Medulla oblongata (tissue), 1 donor: ENCODE data around the gene DNAI2.

Source experiments
- DNase-seq: peaks from one replicate; pipeline ENCODE4 v3.0.0-alpha.2; 2015; ENCODE audit errors: extremely low spot score

DNAI2 gene, protein sequence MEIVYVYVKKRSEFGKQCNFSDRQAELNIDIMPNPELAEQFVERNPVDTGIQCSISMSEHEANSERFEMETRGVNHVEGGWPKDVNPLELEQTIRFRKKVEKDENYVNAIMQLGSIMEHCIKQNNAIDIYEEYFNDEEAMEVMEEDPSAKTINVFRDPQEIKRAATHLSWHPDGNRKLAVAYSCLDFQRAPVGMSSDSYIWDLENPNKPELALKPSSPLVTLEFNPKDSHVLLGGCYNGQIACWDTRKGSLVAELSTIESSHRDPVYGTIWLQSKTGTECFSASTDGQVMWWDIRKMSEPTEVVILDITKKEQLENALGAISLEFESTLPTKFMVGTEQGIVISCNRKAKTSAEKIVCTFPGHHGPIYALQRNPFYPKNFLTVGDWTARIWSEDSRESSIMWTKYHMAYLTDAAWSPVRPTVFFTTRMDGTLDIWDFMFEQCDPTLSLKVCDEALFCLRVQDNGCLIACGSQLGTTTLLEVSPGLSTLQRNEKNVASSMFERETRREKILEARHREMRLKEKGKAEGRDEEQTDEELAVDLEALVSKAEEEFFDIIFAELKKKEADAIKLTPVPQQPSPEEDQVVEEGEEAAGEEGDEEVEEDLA

DNA sequence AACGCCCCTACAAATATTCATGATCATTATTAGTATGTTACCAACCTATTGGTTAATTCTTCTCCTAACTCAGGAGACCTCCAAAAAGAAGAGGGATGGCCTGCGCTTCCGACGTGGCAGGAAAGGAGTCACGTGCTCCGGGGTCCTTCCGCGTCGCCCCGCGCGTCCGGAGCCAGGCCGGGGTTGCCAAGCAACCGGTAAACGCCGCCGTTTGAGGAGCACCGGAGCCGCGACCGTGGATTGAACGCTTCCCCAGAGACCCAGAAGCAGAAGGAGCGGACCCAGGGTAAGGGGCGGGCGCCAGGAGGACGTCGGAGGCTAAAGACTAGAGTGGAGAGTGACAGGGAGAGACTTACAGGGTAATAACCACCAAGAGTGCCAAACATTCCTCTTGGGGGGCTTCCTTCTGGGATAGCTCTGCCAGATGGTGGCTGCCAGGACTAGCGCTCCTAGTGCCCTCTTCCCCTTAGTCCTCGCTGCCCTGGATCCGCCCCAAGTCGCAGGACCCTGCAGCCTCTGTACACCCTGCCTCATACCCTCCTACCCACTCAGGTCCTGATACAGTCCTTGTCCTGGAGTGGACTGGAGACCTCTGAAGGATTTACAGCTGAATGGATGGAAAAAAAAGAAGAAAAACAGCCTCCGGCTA lies at the start of gene DNAI2:
DNAI2 (plus strand) TSS at position 175 of the 649 bp plus-strand sequence. CDS start 7,584 bp downstream, outside the sequence.
- DNase-seq: no peak

DNA sequence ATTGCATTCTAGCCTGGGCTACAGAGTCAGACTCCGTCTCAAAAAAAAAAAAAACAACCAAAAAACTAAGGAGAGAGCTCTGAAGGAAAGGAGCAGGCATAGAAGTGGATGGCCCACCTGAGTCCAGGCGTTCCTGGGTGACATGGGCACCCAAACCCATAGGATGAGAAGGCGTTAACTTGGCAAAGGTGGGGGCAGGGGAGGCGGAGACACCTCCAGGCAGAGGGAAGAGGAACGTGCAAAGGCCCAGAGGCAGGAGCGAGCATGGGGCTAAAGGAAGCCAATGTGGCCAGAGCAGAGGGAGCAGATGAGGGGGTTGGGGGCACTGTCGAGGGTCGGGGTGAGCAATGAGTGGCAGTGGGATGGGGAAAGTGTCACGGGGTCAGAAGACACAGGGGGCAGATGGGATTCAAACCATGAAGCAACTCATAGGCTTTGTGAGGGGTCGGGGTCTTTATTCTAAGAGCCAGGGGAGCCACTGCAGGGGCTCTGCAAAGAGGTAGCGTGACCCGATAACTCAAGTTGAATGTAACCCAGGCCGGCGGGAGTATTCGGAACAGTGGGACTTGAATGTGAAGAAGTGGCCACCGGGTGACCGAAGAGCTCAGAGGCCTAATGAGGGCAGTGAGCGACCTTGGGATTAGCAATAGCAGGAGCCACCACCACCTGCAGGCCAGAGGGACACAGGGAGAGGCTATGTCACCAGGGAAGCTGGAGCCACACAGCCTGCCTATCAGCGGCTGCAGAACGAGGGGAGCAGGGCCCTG lies 48.9 kb upstream of the DNAI2 start:
- DNase-seq: no peak

- DNase-seq: no peak
Measured at GRCh38 chr17:74226252-74226651, 47.8 kb upstream of the DNAI2 start.

DNA sequence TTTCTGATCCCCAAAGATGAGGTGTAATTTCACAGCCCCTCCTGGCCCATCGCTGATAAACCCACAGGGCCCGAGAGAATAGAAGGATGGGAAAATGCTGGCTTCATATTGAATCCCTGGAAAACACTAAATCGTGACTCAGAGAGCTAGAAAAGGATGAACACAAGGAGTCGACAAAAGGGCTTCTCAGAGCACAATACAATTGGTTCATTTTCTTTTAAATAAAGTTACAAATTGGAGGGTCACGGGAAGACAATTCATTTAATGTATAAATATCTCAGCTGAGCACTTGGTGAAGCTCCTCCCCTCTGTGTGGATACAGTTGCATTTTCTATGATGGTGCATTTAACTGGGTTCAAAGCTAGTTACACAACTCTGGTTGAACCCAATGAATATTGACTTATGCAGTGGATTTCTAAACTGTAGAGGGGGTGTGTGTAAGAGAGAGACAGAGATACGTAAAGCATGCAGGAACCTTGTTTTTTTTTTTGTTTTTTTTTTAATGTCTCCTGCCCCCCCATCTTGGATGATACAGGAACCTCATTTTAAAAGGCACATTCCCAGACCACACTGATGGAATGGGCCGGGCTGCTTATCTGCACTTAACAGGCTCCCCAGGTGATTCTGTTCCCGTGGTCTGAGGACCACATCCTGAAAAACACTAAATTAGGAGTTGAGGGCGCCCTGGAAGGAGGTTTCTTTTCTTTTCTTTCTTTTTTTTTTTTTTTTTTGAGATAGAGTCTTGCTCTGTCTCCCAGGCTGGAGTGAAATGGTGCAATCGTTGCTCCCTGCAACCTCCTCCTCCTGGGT lies 46.6 kb upstream of the DNAI2 start:
- DNase-seq: no peak

- no peak for DNase-seq
Measured at GRCh38 chr17:74228306-74228978, 45.6 kb upstream of the DNAI2 start.

DNA sequence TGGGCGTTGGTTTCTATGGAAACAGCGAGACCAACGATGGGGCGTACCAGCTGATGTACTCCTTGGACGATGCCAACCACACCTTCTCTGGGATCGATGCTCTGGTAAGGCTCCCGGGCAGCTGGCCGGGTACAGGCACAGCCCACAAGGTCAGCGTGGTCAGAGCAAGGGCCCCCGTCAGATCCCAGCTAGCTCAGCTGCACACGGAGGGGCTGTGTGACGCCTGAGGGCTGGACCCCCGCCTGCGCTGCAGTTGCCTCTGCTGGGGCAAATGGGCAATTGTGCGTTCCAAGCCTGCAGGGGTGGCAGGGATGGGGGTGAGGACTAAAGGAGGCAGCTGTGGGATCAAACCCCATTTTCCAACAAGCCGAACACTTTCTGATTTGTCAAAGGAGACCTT lies 43.1 kb upstream of the DNAI2 start:
- DNase-seq: no peak

- no peak for DNase-seq
Measured at GRCh38 chr17:74231928-74232907, 41.8 kb upstream of the DNAI2 start.

DNA sequence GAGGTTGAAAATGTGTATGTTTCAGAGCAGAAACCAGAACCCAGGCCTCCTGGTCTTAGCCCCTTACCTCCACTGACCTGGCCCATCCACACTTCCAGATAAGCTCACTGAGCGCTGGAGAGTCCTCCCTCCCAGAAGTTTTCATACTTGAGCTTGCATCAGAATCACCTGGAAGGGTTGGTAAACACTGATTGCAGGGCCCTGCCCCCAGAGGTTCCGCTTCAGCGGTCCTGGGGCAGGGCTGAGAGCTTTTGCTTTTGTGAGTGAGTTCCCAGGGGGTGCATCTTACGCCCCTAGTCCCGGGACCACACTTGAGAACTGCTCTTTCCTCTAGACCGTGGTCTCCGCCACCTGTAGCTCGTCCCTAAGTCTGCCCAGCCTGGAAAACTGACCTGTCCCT lies 40.1 kb upstream of the DNAI2 start:
- DNase-seq: no peak

DNA sequence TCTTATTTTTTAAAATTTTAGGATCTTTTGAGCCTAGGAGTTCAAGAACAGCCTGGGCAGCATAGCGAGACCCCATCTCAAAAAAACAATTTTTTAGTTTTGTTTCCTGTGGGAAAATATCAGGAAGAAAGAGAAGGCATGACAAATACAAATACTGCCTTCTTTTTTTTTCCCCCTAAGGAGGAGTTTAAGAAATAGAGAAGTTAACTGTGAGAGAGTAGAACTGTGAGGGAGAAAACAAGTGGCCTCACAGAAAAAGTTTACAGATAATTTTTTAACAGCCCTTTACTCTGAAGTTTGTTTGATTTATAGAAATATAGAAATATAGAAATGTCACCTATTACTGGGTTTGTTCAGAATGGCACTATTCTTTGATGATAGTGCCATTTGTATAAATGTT lies 39.5 kb upstream of the DNAI2 start:
- no peak for DNase-seq

DNA sequence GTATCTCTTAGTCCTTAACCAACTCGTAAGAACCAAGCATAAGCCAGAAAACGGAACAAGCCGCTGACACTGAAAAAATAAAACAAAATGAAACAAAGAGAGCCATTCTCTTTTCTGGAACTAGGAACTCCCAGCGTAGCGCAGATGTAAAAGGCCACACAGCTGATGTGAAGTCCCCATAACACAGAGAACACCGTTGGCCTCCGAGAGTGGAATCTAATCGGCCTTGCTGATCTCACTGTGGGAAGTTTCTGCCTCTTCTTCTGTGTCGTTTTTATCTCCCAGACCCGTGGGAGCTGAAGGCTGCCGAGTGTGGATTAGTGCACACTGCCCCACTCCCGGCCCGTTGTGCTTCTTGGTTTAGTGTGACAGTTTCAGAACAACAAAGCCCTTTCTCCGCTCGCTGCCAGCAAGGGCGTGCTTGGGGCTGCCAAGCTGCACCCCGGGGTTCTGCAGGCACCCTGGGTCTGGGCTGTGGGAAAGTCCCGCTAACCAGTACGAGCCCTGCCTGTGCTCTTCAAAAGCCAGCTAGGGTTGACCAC lies 38.9 kb upstream of the DNAI2 start:
- DNase-seq: peak; percentile 93

GRCh38 chr17:74235911-74236371 lies 38.1 kb upstream of the DNAI2 start:
- DNase-seq: peak; percentile 68

GRCh38 chr17:74237321-74237720 lies 36.7 kb upstream of the DNAI2 start:
- no peak for DNase-seq

DNA sequence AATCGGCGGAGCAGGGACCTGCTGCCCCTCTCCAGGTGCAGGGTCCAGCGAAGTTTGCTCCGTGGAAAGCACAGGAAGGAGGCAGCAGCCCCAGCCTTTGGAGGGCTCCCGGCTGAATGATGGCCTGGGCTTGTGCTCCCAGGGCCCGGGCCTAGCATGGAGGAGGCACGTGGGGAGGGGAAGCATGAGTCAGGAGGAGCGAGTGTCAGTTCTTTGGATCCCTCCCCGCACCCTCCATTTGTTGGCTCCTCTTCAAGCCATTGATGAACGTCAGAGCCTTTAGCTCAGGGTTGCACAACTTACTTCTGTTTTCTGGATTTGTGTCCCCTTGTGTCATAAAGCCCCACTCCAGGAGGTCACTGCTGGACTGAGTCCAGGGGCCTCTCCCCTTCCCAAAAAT lies 34.9 kb upstream of the DNAI2 start:
- DNase-seq: no peak

DNA sequence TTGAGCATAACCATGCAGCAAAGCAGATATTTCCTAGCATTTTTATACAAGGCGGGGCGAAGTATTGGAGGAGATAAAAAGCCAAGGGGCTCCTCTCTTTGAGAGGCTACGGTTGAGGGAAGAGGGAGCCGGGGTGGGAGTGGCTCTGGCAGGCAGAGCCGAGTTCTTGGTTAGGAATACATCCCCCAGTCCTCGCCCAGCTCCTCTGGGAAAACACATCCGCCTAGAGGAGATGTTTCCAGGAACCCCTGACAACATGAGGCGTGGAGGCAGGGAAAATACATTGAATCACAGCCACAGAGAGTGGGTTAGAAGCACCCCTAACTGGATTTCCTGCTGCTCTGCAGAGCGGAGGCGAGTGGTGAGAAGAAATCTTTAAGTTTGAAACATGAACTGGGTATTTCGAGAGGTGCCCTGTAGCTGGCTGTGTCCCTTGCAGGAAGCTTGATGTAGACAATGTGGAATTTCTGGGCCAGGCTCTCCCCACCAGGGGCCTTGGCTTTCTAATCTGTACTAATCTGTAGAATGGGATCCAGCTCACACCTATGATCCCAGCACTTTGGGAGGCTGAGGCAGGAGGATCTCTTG lies 33.3 kb upstream of the DNAI2 start:
- no peak for DNase-seq

DNA sequence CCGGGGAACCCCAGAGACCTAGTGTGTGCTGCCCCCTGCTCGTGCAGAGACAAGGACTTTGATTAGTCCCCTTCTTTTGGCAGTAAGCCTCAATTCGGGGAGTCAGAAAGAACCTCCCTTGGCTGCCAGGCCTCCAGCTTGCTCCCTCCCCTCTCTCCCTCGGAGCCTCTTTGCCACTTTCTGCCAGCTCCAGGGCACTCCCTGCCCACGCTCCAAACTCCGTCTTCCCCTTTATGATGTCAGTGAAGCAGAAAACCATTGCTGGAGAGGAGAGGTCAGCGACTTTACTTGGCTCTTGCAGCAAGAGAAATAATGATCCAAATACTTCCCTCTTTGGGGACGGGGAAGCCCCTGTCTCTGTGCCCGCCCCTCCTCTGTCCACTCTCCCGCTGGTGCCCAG lies 32.6 kb upstream of the DNAI2 start:
- peak; percentile 86 for DNase-seq

DNA sequence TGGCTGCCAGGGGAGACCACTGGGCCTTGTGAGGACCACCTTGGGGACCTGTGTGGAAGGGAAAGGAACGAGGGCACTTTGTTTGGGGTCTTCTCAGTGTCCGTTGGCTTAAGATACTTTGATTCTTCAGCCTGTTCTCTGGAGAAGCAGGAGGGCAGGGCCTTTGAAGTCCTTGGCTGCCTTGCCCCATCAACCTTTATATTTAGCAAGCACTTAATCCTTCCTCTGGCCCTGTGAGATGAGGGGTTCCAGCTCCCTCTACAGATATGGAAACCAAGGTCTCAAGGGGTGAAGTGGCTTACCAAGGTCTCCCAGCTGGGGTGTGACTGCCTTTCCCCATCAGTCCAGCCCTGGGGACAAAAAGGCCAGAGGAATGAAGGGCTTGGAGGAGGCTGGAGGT lies 32.2 kb upstream of the DNAI2 start:
- DNase-seq: no peak

- DNase-seq: peak; percentile 81
Measured at GRCh38 chr17:74243013-74243755, 30.9 kb upstream of the DNAI2 start.

DNA sequence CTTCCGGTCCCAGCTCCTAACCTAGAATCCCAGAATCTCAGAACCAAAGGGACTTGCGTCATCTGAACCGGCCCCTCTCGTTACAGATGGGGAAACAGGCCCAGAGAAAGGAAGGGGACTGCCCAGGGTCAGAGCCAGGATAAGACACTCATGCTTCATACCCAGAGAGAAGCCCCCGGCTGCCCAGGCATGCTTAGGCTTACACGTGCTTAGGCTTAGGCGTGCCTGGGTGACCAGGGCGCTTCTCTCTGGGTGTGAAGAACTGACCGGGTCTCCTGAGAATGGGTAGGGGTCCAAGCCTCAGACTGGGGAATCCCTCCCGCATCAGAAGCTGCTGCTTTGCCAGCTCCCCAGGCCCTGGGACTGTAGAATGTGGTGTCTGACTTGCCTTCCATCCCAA lies 29.9 kb upstream of the DNAI2 start:
- DNase-seq: no peak
